ENCODE data around the gene PTBP1.

GRCh38 chr19:795073-795611, 2.1 kb upstream of the PTBP1 start:
- TF ChIP-seq REST (IDR thresholded peaks at IDR 0.05), result no peak
- no peak for TF ChIP-seq RAD21 (IDR thresholded peaks at IDR 0.05)
- no peak for TF ChIP-seq CTCF (IDR thresholded peaks at IDR 0.05; ENCODE audit: low read depth, low read length, missing input control)
- no peak for TF ChIP-seq SP1 (IDR thresholded peaks at IDR 0.05)
- no peak for TF ChIP-seq YY1 (IDR thresholded peaks at IDR 0.05)
- TF ChIP-seq GABPA (IDR thresholded peaks at IDR 0.05 in 1 of 2, conservative IDR thresholded peaks at IDR 0.05 in 1 of 2), result no peak
- TF ChIP-seq NR2F2 (IDR thresholded peaks at IDR 0.05), result no peak
- TF ChIP-seq TAF1 (conservative IDR thresholded peaks at IDR 0.05), result no peak
- no peak for TF ChIP-seq EGR1 (IDR thresholded peaks at IDR 0.05; ENCODE audit: low read depth in 2 of 2)
- TF ChIP-seq MAX (IDR thresholded peaks at IDR 0.05), result no peak
- TF ChIP-seq HNF4G (IDR thresholded peaks at IDR 0.05), result no peak
- no peak for TF ChIP-seq FOXA1 (IDR thresholded peaks at IDR 0.05)
- no peak for TF ChIP-seq JUND (IDR thresholded peaks at IDR 0.05)
- no peak for TF ChIP-seq RXRA (IDR thresholded peaks at IDR 0.05)

Measured in liver (tissue), 3 donors.